Measurements from ENCODE around the gene PPFIA3. TPM values are rescaled to one million over a fixed set of nuclear protein-coding genes. Genes with fewer than 3 reads are reported as not detected.
"Not testable (repeated sequence)": the region's sequence is repeated elsewhere in the genome, so short reads cannot be mapped to it uniquely, and the experiment has no call there.

PPFIA3 gene
- 20.8 and 27.1 TPM in 2 replicates for total RNA-seq (2014; rRNA removed; shearing (Covaris generic))

GRCh38 chr19:49119411-49120324 lies at the start of gene PPFIA3:
TSS of gene PPFIA3 (plus strand) at chr19:49119544. CDS start at chr19:49127874, 8,330 bp downstream.
- Histone ChIP-seq H3K36me3 (no peaks in the 10 kb centered on the region), H3K4me1 (peaks cover 10% of the 10 kb centered on the region; the same call in 1 of the 2 replicates), H3K27me3 (no peaks in the 10 kb centered on the region), H3K9me3 (replicated peaks) (no peaks in the 10 kb centered on the region), H3K27ac (peak within 1 kb of the TSS; percentile 86), H3K4me3 (peak within 1 kb of the TSS; percentile 65)
- peak; percentile 70 for DNase-seq

DNA sequence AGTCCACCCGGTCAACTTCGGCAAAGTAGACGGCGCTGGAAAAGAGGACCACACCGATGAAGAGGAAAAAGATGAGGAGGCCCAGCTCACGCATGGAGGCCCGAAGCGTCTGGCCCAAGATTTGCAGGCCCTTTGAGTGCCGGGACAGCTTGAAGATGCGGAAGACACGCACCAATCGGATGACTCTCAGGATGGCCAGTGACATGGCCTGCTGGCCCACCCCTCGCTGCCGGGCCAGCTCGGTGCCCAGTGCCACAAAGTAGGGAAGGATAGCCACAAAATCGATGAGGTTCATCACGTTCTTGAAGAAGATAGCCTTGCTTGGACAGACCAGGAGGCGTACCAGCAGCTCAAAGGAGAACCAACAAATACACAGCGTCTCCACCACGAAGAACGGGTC lies 48.9 kb upstream of the PPFIA3 start:
- no peaks in the 10 kb centered on the region for H3K9me3 ChIP-seq (replicated peaks)
- no peak overlapping the region for H3K27ac ChIP-seq
- H3K4me3 ChIP-seq = no peak overlapping the region
- no peaks in the 10 kb centered on the region for H3K4me1 ChIP-seq
- peaks cover 7% of the 10 kb centered on the region for H3K27me3 ChIP-seq
- H3K36me3 ChIP-seq = no peaks in the 10 kb centered on the region
- DNase-seq = no peak

DNA sequence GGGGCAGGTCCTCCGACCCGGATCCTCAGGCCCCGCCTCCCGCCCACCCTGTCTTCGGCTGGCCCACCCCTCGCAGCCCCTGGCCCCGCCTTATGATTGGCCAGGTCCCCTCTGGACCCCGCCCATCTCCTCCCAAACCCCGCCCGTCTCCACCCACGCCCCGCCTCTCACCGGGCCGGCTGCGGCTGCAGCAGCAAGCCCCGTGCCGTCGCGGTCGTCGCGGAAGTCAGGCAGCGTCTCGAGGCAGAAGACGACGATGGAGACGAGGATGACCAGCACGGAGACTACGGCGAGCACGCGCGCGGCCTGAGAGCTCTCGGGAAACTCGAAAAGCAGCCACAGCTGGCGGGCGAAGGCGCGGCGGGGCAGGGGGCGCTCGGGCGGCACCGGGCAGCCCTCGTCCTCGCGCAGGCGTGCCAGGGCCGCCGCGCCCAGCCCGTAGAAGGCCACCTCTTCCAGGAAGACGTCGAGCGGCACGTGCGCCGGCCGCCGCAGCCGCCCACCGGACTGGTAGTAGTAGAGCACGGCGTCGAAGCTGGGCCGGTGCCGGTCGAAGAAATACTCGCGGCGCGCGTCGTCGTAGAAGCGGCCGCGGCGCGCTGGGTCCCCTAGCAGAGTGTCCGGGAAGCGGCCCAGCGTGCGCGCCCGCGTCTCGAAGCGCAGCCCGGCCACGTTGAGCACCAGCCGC lies 47.3 kb upstream of the PPFIA3 start:
- Histone ChIP-seq H3K36me3 (no peaks in the 10 kb centered on the region), H3K9me3 (replicated peaks) (no peaks in the 10 kb centered on the region), H3K27ac (no peak overlapping the region), H3K4me1 (no peaks in the 10 kb centered on the region), H3K4me3 (no peak overlapping the region), H3K27me3 (no peaks in the 10 kb centered on the region)
- no peak for DNase-seq

GRCh38 chr19:49073514-49074378 lies 45.6 kb upstream of the PPFIA3 start:
- no peaks in the 10 kb centered on the region for H3K4me1 ChIP-seq
- H3K27ac ChIP-seq = no peak overlapping the region
- H3K9me3 ChIP-seq (replicated peaks) = no peaks in the 10 kb centered on the region
- H3K36me3 ChIP-seq = no peaks in the 10 kb centered on the region
- no peak overlapping the region for H3K4me3 ChIP-seq
- H3K27me3 ChIP-seq = no peaks in the 10 kb centered on the region
- peak; percentile 73 to 75 for DNase-seq

- H3K4me1 ChIP-seq; H3K4me3 ChIP-seq; H3K27ac ChIP-seq; H3K36me3 ChIP-seq; H3K9me3 ChIP-seq (replicated peaks); H3K27me3 ChIP-seq: not testable (repeated sequence)
- DNase-seq = peak; percentile 70 to 71
Measured at GRCh38 chr19:49074869-49075268, 44.5 kb upstream of the PPFIA3 start.

DNA sequence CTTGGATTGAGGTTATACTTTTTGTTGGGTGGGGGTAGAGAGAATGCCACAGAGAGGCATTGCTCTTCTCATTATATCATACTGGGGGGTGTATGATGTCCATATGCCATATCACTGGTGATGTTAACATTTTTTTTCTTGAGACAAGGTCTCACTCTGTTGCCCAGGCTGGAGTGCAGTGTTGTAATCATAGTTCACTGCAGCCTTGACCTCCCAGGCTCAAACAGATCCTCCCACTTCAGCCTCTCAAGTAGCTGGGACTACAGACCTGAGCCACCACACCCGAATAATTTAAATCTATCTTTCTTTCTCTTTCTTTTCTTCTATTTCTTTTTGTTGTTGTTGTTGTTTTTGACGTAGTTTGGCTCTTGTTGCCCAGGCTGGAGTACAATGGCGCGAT lies 39.0 kb upstream of the PPFIA3 start:
- no peaks in the 10 kb centered on the region for H3K9me3 ChIP-seq (replicated peaks)
- no peak overlapping the region for H3K27ac ChIP-seq
- no peaks in the 10 kb centered on the region for H3K4me1 ChIP-seq
- no peak for DNase-seq
- no peaks in the 10 kb centered on the region for H3K27me3 ChIP-seq
- no peak overlapping the region for H3K4me3 ChIP-seq
- H3K36me3 ChIP-seq = no peaks in the 10 kb centered on the region

DNA sequence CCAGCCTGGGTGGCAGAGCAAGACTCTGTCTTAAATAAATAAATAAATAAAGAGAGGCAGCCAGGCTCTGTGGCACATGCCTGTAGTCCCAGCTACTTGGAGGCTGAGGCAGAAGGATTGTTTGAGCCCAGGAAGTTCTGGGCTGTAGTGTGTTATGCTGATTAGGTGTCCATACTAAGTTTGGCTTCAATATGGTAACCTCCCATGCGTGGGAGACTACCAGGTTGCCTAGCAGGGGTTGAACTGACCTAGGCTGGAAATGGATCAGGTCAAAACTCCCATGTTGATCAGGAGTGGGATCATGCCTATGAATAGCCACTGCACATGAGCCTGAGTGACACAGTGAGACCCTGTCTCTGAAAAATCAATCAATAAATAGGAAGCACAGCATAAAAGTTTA lies 38.1 kb upstream of the PPFIA3 start:
- Histone ChIP-seq H3K27ac (no peak overlapping the region), H3K9me3 (replicated peaks) (no peaks in the 10 kb centered on the region), H3K4me1 (no peaks in the 10 kb centered on the region; the same call in 1 of the 2 replicates), H3K27me3 (no peaks in the 10 kb centered on the region), H3K36me3 (peaks cover under 1% of the 10 kb centered on the region; the same call in 1 of the 2 replicates), H3K4me3 (no peak overlapping the region)
- DNase-seq = no peak

DNA sequence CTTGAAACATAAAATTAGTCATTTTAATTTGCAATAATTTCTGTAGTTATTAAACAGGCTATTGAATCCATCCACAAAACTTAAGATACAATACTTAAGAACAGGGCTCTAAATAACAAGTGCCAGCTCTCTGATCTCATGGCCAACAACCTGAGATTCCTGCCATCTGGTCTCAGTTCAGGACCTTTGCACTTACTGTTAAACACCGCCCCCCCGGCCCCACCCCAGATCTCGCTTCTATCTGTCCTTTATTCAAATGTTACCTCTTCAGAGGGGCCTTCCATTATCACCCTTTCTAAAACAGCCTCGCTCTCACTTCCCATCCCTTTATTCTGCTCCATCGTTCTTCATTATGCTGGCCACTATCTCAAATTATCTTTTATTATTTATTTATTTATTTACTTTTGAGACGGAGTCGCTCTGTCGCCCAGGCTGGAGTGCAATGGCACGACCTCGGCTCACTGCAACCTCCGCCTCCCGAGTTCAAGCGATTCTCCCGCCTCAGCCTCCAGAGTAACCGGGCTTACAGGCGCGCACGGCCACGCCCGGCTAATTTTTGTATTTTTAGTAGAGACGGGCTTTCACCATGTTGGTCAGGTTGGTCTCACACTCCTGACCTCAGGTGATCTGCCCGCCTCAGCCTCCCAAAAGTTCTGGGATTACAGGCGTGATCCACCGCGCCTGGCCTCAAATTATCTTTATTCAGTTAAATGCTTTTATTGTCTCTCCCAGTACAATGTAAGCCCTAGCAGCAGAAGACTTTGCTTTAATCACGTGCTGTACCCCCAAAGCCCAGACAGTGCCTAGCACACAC lies 34.9 kb upstream of the PPFIA3 start:
- Histone ChIP-seq H3K4me3 (peak overlapping the region; percentile 94), H3K36me3 (peaks cover 23% of the 10 kb centered on the region), H3K27ac (peak overlapping the region; percentile 92), H3K4me1 (peaks cover 5% of the 10 kb centered on the region; the same call in 1 of the 2 replicates), H3K27me3 (no peaks in the 10 kb centered on the region), H3K9me3 (replicated peaks) (no peaks in the 10 kb centered on the region)
- DNase-seq = no peak

DNA sequence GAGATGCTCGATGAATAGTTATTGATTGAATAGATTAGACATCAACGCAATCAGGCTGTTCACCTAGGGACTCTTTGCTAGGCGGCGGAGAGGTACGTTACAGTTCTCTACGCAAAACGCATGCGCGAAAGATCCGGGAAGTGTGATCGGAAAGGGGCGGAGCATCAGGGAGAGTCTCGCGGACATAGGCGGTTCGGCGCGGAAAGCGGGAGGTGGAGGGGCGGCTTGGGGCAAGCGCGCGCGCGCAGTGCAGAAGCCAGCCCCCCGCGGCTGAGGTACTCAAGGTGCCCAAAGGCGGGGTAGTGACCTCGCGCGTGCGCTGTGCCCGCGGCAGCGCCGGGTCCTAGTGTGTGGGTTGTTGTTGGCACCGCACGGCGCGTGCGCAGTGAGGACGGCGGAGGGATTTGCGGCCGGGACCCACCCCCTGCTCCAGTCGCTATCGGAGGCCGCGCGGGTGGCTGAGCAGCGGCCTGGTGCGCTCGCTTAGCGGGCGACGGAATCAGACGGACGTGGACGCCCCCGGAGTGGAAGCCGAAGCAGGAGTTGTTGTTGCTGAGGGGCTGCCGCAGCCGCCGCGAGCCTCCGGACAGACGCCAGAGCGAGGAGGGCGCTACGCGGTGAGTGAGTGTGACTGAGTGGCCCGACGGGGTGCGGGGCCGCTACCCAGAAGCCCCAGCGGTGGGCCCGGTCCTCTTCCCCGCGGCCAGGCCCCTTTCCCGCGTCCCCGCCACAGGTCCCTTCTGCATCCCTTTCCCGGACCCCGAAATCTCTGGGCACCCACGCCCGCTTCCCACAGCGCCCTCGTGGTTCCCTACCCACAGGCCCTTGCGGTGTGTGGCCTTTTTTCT lies 34.1 kb upstream of the PPFIA3 start, which contains the start of gene SNRNP70:
TSS of gene SNRNP70 (plus strand) at position 432 of the 848 bp plus-strand sequence. CDS start 964 bp downstream, outside the sequence.
- Histone ChIP-seq H3K27me3 (no peaks in the 10 kb centered on the region), H3K27ac (peak within 1 kb of the TSS; percentile 92), H3K4me1 (peaks cover 5% of the 10 kb centered on the region; the same call in 1 of the 2 replicates), H3K9me3 (replicated peaks) (no peaks in the 10 kb centered on the region), H3K36me3 (peaks cover 27% of the 10 kb centered on the region), H3K4me3 (peak within 1 kb of the TSS; percentile 94)
- peak; percentile 99 for DNase-seq

- no peak for DNase-seq
- peak overlapping the region; percentile 94 for H3K4me3 ChIP-seq
- peaks cover 33% of the 10 kb centered on the region for H3K36me3 ChIP-seq
- peak overlapping the region; percentile 92 for H3K27ac ChIP-seq
- H3K4me1 ChIP-seq = peaks cover 5% of the 10 kb centered on the region; the same call in 1 of the 2 replicates
- H3K27me3 ChIP-seq = no peaks in the 10 kb centered on the region
- no peaks in the 10 kb centered on the region for H3K9me3 ChIP-seq (replicated peaks)
Measured at GRCh38 chr19:49085868-49086232, 33.5 kb upstream of the PPFIA3 start.

GRCh38 chr19:49086296-49086695 lies 33.0 kb upstream of the PPFIA3 start:
- peak overlapping the region; percentile 94 for H3K4me3 ChIP-seq
- peak overlapping the region; percentile 92 for H3K27ac ChIP-seq

DNA sequence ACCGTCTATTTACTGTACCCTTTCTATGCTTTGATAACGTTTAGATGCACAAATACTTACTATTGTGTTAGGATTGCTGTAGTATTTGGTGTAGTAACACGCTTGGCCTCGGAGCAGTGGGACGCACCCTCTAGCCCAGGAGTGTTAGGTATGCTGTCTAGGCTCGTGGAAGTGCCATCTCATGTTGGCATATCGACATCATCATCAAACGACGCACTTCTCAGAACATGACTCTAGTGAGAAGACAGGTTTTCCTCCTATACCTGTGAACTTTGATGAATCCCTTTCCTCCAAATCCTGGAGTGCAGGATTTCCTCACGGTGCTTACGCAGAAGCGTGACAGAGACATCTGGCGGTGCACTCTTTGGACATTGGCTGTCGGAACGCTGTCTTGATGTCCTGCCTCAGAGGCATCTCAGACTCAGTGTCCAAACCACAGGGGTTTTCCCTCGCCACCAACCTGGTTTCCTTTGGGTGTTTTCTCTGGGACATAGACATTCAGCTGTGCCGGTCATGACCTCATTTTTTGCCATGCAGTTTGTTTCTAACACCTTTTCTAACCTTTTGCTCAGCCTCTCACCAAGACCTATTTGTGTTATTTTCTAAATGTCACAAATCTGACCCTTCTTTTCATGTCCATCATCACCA lies 27.8 kb upstream of the PPFIA3 start:
- no peak for DNase-seq
- Histone ChIP-seq H3K9me3 (replicated peaks) (no peaks in the 10 kb centered on the region), H3K27ac (no peak overlapping the region), H3K4me3 (no peak overlapping the region), H3K27me3 (no peaks in the 10 kb centered on the region), H3K4me1 (peaks cover 3% of the 10 kb centered on the region; the same call in 1 of the 2 replicates), H3K36me3 (peaks cover 75% of the 10 kb centered on the region)

More at GRCh38 chr19:49086296-49086695, 33.0 kb upstream of the PPFIA3 start:
- Histone ChIP-seq H3K27me3 (no peaks in the 10 kb centered on the region), H3K36me3 (peaks cover 38% of the 10 kb centered on the region), H3K4me1 (peaks cover 5% of the 10 kb centered on the region; the same call in 1 of the 2 replicates), H3K9me3 (replicated peaks) (no peaks in the 10 kb centered on the region)
- no peak for DNase-seq
